ENCODE results near the gene ANKRD42.

DNA sequence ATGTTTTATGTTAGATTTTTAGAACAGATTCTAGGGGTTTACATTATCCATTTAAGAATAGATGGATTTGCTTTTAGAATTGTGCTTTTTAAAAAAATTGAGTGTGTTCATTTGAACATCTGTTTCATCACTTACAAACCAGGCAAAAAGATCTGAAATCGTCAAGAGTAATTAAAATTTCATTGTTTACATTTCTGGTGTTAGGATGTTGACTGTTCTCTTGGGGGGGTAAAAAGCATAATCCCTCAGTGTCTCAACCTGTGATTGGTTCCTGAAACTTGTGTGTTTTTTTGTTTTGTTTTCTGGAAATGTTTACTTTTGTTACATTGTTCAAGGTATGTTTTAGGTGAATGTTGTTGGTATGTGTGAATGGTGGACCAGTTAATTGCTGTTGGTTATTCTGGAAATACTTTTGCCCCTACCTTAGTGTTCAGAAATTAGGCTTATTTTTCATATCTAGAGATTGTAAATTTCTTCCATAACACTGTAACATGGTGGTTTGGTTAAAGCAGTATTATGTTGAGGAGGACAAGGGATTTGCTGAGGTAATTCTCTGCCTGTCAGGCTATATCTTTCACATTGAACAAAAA lies 31.8 kb upstream of the ANKRD42 start:
- TF ChIP-seq, protein P1, sequence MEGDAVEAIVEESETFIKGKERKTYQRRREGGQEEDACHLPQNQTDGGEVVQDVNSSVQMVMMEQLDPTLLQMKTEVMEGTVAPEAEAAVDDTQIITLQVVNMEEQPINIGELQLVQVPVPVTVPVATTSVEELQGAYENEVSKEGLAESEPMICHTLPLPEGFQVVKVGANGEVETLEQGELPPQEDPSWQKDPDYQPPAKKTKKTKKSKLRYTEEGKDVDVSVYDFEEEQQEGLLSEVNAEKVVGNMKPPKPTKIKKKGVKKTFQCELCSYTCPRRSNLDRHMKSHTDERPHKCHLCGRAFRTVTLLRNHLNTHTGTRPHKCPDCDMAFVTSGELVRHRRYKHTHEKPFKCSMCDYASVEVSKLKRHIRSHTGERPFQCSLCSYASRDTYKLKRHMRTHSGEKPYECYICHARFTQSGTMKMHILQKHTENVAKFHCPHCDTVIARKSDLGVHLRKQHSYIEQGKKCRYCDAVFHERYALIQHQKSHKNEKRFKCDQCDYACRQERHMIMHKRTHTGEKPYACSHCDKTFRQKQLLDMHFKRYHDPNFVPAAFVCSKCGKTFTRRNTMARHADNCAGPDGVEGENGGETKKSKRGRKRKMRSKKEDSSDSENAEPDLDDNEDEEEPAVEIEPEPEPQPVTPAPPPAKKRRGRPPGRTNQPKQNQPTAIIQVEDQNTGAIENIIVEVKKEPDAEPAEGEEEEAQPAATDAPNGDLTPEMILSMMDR (IDR thresholded peaks at IDR 0.05; ENCODE audit: control extremely low read depth in 1 of 3, insufficient read depth in 1 of 3, low read depth in 1 of 3, low read length in 3 of 3) = no peak
- TF ChIP-seq EZH2 (IDR thresholded peaks at IDR 0.05; ENCODE audit: low read depth, low read length, severe bottlenecking) = no peak
- no peak for TF ChIP-seq MAFK (IDR thresholded peaks at IDR 0.05; ENCODE audit: low read depth, low read length)
- no peak for TF ChIP-seq ZNF274 (IDR thresholded peaks at IDR 0.05; ENCODE audit: borderline replicate concordance, extremely low read depth, low read length)
- TF ChIP-seq POLR2A (IDR thresholded peaks at IDR 0.05; ENCODE audit: control extremely low read depth in 1 of 2, low read depth in 2 of 2, low read length in 2 of 2) = no peak
- no peak for TF ChIP-seq RNF2 (IDR thresholded peaks at IDR 0.05; ENCODE audit: borderline replicate concordance, low read depth, low read length, missing control alignments, poor library complexity, severe bottlenecking)
- TF ChIP-seq, protein P2, sequence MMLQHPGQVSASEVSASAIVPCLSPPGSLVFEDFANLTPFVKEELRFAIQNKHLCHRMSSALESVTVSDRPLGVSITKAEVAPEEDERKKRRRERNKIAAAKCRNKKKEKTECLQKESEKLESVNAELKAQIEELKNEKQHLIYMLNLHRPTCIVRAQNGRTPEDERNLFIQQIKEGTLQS (IDR thresholded peaks at IDR 0.05; ENCODE audit: insufficient read depth, low read depth, low read length) = no peak
- no peak for TF ChIP-seq NRF1 (IDR thresholded peaks at IDR 0.05; ENCODE audit: low read depth, low read length)
- TF ChIP-seq, protein P3, sequence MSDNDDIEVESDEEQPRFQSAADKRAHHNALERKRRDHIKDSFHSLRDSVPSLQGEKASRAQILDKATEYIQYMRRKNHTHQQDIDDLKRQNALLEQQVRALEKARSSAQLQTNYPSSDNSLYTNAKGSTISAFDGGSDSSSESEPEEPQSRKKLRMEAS (IDR thresholded peaks at IDR 0.05) = no peak
- TF ChIP-seq TAF1 (IDR thresholded peaks at IDR 0.05; ENCODE audit: low read depth, low read length) = no peak
- no peak for TF ChIP-seq CHD1 (IDR thresholded peaks at IDR 0.05; ENCODE audit: low read depth, low read length)

Measured in H1 (cell line).